Ishikawa (cell line): Measurements from ENCODE around the gene FLVCR2.

Source experiments
- CREB1 ChIP-seq: IDR thresholded peaks from 2 replicates; pipeline ENCODE4 v1.6.1; 2012; ENCODE audit warnings: low read depth
- EP300 ChIP-seq: IDR thresholded peaks from 2 replicates; pipeline ENCODE4 v1.6.1; 2012; ENCODE audit warnings: borderline replicate concordance
- FOXM1 ChIP-seq: IDR thresholded peaks from 2 replicates; pipeline ENCODE4 v1.6.1; 2012; ENCODE audit warnings: low read depth, borderline replicate concordance
- NFIC ChIP-seq: IDR thresholded peaks from 2 replicates; pipeline ENCODE4 v1.6.1; 2012
- RAD21 ChIP-seq: IDR thresholded peaks from 2 replicates; pipeline ENCODE4 v1.6.1; 2012; ENCODE audit warnings: low read depth
- TEAD4 ChIP-seq: IDR thresholded peaks from 2 replicates; pipeline ENCODE4 v1.6.1; 2012
- ZBTB7A ChIP-seq: IDR thresholded peaks from 2 replicates; pipeline ENCODE4 v1.6.1; 2012; ENCODE audit warnings: low read depth
- TF ChIP-seq, protein P1 (sequence below): IDR thresholded peaks from 2 replicates; pipeline ENCODE4 v1.6.1; 2012; ENCODE audit warnings: low read depth, mild to moderate bottlenecking

DNA sequence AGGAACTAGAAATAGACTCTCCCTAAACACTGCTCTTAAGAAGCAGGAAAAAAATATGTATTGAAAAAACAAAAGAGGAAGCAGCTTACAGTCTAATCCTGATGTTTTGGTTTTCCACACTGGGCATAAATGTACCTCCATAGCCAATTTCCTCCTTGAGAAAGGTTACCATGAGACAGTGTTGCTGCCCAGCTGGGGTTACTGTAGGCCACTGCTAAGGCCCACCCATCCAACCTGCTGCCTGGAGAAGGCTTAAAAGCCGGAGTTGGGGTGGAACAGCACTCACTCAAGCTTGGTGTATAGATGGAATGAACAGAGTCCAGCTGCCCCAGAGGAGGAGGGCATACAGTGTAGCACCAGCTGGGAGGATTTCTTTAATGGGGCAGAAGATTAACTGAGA, 41.1 kb downstream of the FLVCR2 start:
- TF ChIP-seq, protein P1, sequence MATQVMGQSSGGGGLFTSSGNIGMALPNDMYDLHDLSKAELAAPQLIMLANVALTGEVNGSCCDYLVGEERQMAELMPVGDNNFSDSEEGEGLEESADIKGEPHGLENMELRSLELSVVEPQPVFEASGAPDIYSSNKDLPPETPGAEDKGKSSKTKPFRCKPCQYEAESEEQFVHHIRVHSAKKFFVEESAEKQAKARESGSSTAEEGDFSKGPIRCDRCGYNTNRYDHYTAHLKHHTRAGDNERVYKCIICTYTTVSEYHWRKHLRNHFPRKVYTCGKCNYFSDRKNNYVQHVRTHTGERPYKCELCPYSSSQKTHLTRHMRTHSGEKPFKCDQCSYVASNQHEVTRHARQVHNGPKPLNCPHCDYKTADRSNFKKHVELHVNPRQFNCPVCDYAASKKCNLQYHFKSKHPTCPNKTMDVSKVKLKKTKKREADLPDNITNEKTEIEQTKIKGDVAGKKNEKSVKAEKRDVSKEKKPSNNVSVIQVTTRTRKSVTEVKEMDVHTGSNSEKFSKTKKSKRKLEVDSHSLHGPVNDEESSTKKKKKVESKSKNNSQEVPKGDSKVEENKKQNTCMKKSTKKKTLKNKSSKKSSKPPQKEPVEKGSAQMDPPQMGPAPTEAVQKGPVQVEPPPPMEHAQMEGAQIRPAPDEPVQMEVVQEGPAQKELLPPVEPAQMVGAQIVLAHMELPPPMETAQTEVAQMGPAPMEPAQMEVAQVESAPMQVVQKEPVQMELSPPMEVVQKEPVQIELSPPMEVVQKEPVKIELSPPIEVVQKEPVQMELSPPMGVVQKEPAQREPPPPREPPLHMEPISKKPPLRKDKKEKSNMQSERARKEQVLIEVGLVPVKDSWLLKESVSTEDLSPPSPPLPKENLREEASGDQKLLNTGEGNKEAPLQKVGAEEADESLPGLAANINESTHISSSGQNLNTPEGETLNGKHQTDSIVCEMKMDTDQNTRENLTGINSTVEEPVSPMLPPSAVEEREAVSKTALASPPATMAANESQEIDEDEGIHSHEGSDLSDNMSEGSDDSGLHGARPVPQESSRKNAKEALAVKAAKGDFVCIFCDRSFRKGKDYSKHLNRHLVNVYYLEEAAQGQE: no peak
- TF ChIP-seq FOXM1: no peak
- no peak for TF ChIP-seq RAD21
- no peak for TF ChIP-seq NFIC
- no peak for TF ChIP-seq ZBTB7A
- no peak for TF ChIP-seq EP300
- no peak for TF ChIP-seq CREB1
- TF ChIP-seq TEAD4: no peak
